C4-2B (cell line): ENCODE measurements around the gene KNCN.
A peak's percentile ranks its signal among the peaks of the same experiment; 100 is the strongest.

ENCODE experiments used
- H3K27ac ChIP-seq: fragments of 450-650 bp; 2 replicates; pipeline ENCODE4 v1.5.1; 2017
- CTCF ChIP-seq: fragments of 450-650 bp; conservative IDR thresholded peaks from 2 replicates; pipeline ENCODE4 v1.5.1; 2017; ENCODE audit warnings: mild to moderate bottlenecking
- ZFX ChIP-seq: fragments of 450-650 bp; IDR thresholded peaks from 2 replicates; pipeline ENCODE4 v1.6.1; 2017

Gene KNCN

GRCh38 chr1:46533179-46533864, 18.1 kb downstream of the KNCN start:
- no peak overlapping the region for H3K27ac ChIP-seq
- TF ChIP-seq CTCF, result no peak
- no peak for TF ChIP-seq ZFX

- no peak overlapping the region for H3K27ac ChIP-seq
- TF ChIP-seq CTCF (peak; percentile 18), ZFX (no peak)
These were observed 18.8 kb downstream of the KNCN start for GRCh38 chr1:46532498-46533178.

GRCh38 chr1:46532095-46532494, 19.4 kb downstream of the KNCN start:
- H3K27ac ChIP-seq, result no peak overlapping the region
- no peak for TF ChIP-seq ZFX
- no peak for TF ChIP-seq CTCF

- no peak for TF ChIP-seq ZFX
- no peak; the same call in 1 of the 2 replicates for TF ChIP-seq CTCF
- no peak overlapping the region for H3K27ac ChIP-seq
These were observed 20.5 kb downstream of the KNCN start for GRCh38 chr1:46530791-46531409.

- TF ChIP-seq ZFX, result no peak
- H3K27ac ChIP-seq, result no peak overlapping the region
These were observed 21.1 kb downstream of the KNCN start for GRCh38 chr1:46530311-46530710.

- no peak overlapping the region for H3K27ac ChIP-seq
These were observed 22.3 kb downstream of the KNCN start for GRCh38 chr1:46529031-46529630.

More at GRCh38 chr1:46529031-46529630, 22.3 kb downstream of the KNCN start:
- TF ChIP-seq CTCF (no peak), ZFX (no peak)
